IMR-90 (cell line): ENCODE data around the gene ID2.

Experiments used
- CTCF ChIP-seq: conservative IDR thresholded peaks from 2 replicates; pipeline ENCODE4 v1.5.1; 2012; ENCODE audit warnings: mild to moderate bottlenecking, low read depth, low read length, improper control_type of control experiment
- FOS ChIP-seq: fragments of 150-350 bp; IDR thresholded peaks from 2 replicates; pipeline ENCODE4 v1.6.1; 2016; ENCODE audit warnings: low read depth, low read length
- NFE2L2 ChIP-seq: fragments of 150-350 bp; IDR thresholded peaks from 2 replicates; pipeline ENCODE4 v1.6.1; 2016; ENCODE audit warnings: low read depth, mild to moderate bottlenecking, low read length
- POLR2A ChIP-seq: IDR thresholded peaks from 2 replicates; pipeline ENCODE4 v1.6.1; 2012; ENCODE audit warnings: mild to moderate bottlenecking, low read depth, low read length
- RAD21 ChIP-seq: IDR thresholded peaks from 2 replicates; pipeline ENCODE4 v1.6.1; 2012; ENCODE audit warnings: low read length, improper control_type of control experiment
- RCOR1 ChIP-seq: IDR thresholded peaks from 2 replicates; pipeline ENCODE4 v1.6.1; 2012; ENCODE audit warnings: mild to moderate bottlenecking, low read length, improper control_type of control experiment; ENCODE audit not compliant: insufficient replicate concordance
- RFX5 ChIP-seq: IDR thresholded peaks from 2 replicates; pipeline ENCODE4 v1.8.0; 2012; ENCODE audit warnings: low read depth, mild to moderate bottlenecking, low read length, moderate library complexity

- TF ChIP-seq CTCF (no peak), POLR2A (no peak), RAD21 (no peak), RFX5 (no peak), NFE2L2 (no peak), FOS (no peak), RCOR1 (no peak)
Observed at GRCh38 chr2:8649718-8650117, 32.1 kb upstream of the ID2 start.
